NT2/D1 (cell line): ENCODE measurements around the gene BMP6.

Experiments used
- SUZ12 ChIP-seq: IDR thresholded peaks from 2 replicates; pipeline ENCODE4 v1.6.1; 2011; ENCODE audit not compliant: insufficient read length, insufficient read depth; ENCODE audit errors: extremely low read depth
- YY1 ChIP-seq: IDR thresholded peaks from 2 replicates; pipeline ENCODE4 v1.6.1; 2011; ENCODE audit not compliant: insufficient read length, insufficient read depth
- ZNF274 ChIP-seq: IDR thresholded peaks from 2 replicates; pipeline ENCODE4 v1.6.1; 2011; ENCODE audit warnings: mild to moderate bottlenecking, low read depth, low read length

DNA sequence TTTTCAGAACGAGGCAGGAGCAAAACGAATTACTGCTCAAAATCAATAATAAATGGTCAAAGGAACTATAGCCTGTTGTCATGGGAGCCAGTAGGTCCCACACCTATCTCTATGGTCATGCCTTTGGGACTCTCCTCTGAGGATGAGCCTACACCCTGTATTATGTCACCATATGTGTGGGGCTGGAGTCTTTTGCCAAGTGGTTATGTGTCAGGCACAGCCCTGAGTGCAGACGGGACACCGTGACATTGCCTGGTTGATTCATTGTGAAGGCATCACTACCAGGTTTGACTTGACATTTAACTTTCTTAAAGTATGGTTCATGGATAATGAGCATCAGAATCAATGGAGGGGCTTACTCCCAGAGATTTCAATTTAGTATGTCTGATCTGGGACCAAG, 23.6 kb downstream of the BMP6 start:
- TF ChIP-seq ZNF274 (no peak), YY1 (no peak), SUZ12 (no peak)
